Smooth muscle cell (in vitro differentiated cells): ENCODE data around the gene TNF. TPM values are rescaled to one million over a fixed set of nuclear protein-coding genes. Genes with fewer than 3 reads are reported as not detected.
A peak's percentile ranks its signal among the peaks of the same experiment; 100 is the strongest.

Experiments
- DNase-seq: peaks from one replicate; lab custom pipeline; 2025; ENCODE audit not compliant: unreplicated experiment; lab: John Stamatoyannopoulos, UW
- H2AFZ ChIP-seq: fragments of 200-600 bp; sonication (generic); 2 replicates; pipeline ENCODE4 v1.6.0; 2016; ENCODE audit warnings: antibody characterized with exemption, low read depth, mild to moderate bottlenecking
- H3F3A ChIP-seq: fragments of 200-600 bp; sonication (generic); 2 replicates; pipeline ENCODE4 v1.6.0; 2017; ENCODE audit warnings: antibody characterized with exemption, low read depth
- H3K27ac ChIP-seq: fragments of 200-600 bp; sonication (generic); 2 replicates; pipeline ENCODE4 v1.5.1; 2016; ENCODE audit warnings: low read depth, mild to moderate bottlenecking
- H3K27me3 ChIP-seq: fragments of 200-600 bp; sonication (generic); 2 replicates; pipeline ENCODE4 v1.6.1; 2016; ENCODE audit warnings: low read depth, mild to moderate bottlenecking
- H3K36me3 ChIP-seq: fragments of 200-600 bp; sonication (generic); 2 replicates; pipeline ENCODE4 v1.5.1; 2016; ENCODE audit warnings: low read depth
- H3K4me1 ChIP-seq: fragments of 200-600 bp; sonication (generic); 2 replicates; pipeline ENCODE4 v1.5.1; 2016; ENCODE audit warnings: low read depth
- H3K4me2 ChIP-seq: fragments of 200-600 bp; sonication (generic); 2 replicates; pipeline ENCODE4 v1.6.0; 2016; ENCODE audit warnings: mild to moderate bottlenecking
- H3K4me3 ChIP-seq: fragments of 200-600 bp; sonication (generic); 2 replicates; pipeline ENCODE4 v1.5.1; 2016; ENCODE audit warnings: mild to moderate bottlenecking
- H3K79me2 ChIP-seq: fragments of 200-600 bp; sonication (generic); 2 replicates; pipeline ENCODE4 v1.6.0; 2016; ENCODE audit warnings: low read depth, mild to moderate bottlenecking
- H3K9ac ChIP-seq: fragments of 200-600 bp; sonication (generic); 2 replicates; pipeline ENCODE4 v1.6.0; 2016; ENCODE audit warnings: low read depth
- H3K9me3 ChIP-seq: fragments of 200-600 bp; sonication (generic); replicated peaks from 2 replicates; pipeline ENCODE4 v1.5.1; 2016; ENCODE audit warnings: low read depth
- H4K20me1 ChIP-seq: fragments of 200-600 bp; sonication (generic); 2 replicates; pipeline ENCODE4 v1.6.0; 2016; ENCODE audit warnings: low read depth
- WGBS: methylation state at CpG from one replicate; pipeline ENCODE4 v1.1.7; 2016; ENCODE audit warnings: low lambda C conversion rate; 5-methylcytosine and 5-hydroxymethylcytosine counted together
- polyA plus RNA-seq: library from polyadenylated mRNA; unstranded; fragments of >200 nt; fragmentation: Nextera tagmentation; extraction: Ambion mirVana; gene quantifications from 2 replicates; pipeline ENCODE4 v1.2.1, GENCODE V29; 2016
- total RNA-seq: library from RNA; depleted of rRNA; stranded (reverse); fragments of >200 nt; gene quantifications from 2 replicates; pipeline ENCODE4 v1.2.3, GENCODE V29; 2014
- TF ChIP-seq, protein P1 (sequence below): fragments of 200-600 bp; sonication (generic); IDR thresholded peaks from 2 replicates; pipeline ENCODE4 v1.5.1; 2017; ENCODE audit warnings: borderline replicate concordance, mild to moderate bottlenecking, antibody characterized with exemption; ENCODE audit not compliant: insufficient read depth, poor library complexity, severe bottlenecking

TNF gene
- total and polyA plus RNA-seq, 2 experiments from 2014 or later, result 0.94 to 1.5 TPM

DNA sequence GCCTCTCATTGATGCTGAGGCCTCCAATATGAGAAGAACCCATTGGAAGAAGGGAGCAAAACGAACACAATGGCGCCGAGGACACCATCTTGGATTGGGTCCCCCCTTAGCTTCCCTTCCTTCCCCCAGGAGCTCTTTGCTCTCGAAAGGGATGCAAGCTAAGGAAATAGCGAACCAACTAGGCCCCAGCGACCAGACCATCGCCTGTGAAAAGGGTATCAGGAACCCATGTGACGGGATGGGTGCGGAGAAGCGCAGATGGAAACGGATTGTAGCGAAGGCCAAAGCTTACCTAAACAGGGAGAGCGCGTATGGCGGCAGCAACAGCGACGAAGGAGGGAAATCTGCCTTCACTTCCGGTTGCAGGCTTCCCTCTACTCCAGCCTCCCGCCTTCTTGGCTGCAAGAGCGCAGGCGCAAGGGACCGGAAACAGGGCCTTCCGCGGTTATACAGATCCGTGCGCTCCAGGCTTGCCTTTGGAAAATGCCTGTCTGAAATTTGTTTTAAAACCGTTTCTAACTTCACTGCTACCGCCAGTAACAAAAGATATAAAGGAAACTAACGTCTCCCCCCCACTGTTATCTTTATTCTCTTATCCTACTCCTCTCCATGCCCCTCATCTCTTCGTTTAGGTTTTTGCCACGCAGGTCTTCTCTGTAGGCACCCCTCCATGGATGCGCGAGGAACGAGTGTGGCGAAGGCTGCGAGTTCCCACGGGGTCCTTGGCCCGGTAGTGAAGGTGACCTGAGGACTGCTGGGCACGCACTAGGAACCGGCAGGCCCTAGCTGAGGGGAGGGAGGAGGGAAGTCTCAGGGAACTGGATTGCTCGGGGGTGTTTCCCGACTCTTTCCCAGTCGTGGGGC lies 33.5 kb upstream of the TNF start, which contains the start of gene DDX39B:
TSS of gene DDX39B (minus strand) at position 346 of the 864 bp plus-strand sequence. CDS start 1,471 bp downstream, outside the sequence.
- H3K79me2 ChIP-seq, result peaks cover 55% of the 10 kb centered on the region
- DNase-seq, result peak; percentile 67
- peak within 1 kb of the TSS; percentile 90 for H3K27ac ChIP-seq
- peak within 1 kb of the TSS; percentile 86 for H2AFZ ChIP-seq
- H3K4me1 ChIP-seq, result peaks cover 20% of the 10 kb centered on the region
- peaks cover 19% of the 10 kb centered on the region for H3F3A ChIP-seq
- H3K27me3 ChIP-seq, result no peaks in the 10 kb centered on the region
- H3K9me3 ChIP-seq, result no peaks in the 10 kb centered on the region
- H3K36me3 ChIP-seq, result no peaks in the 10 kb centered on the region
- H3K4me2 ChIP-seq, result peak within 1 kb of the TSS; percentile 99
- H3K4me3 ChIP-seq, result peak within 1 kb of the TSS; percentile 93
- under 1% methylated on average over 43 of the region's 43 CpGs for WGBS
- peaks cover 46% of the 10 kb centered on the region for H4K20me1 ChIP-seq
- TF ChIP-seq, protein P1, sequence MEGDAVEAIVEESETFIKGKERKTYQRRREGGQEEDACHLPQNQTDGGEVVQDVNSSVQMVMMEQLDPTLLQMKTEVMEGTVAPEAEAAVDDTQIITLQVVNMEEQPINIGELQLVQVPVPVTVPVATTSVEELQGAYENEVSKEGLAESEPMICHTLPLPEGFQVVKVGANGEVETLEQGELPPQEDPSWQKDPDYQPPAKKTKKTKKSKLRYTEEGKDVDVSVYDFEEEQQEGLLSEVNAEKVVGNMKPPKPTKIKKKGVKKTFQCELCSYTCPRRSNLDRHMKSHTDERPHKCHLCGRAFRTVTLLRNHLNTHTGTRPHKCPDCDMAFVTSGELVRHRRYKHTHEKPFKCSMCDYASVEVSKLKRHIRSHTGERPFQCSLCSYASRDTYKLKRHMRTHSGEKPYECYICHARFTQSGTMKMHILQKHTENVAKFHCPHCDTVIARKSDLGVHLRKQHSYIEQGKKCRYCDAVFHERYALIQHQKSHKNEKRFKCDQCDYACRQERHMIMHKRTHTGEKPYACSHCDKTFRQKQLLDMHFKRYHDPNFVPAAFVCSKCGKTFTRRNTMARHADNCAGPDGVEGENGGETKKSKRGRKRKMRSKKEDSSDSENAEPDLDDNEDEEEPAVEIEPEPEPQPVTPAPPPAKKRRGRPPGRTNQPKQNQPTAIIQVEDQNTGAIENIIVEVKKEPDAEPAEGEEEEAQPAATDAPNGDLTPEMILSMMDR, result no peak
- H3K9ac ChIP-seq, result peak within 1 kb of the TSS; percentile 95

DNA sequence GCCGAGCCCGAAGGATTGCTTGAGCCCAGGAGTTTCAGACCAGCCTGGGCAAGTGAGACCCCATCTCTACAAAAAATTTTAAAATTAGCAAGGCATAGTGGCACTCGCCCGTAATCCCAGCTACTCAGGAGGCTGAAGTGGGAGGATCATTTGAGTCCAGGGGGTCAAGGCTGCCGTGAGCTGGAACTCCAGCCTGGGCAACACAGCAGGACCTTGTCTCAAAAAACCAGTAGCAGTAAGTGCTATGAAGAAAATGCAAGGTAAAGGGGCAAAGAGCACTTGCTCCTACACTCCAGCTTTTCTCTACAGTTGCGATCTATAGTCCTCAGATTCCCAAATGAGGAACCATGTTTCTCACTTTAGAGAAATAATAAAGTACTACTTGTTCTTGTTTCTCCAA lies 31.7 kb upstream of the TNF start:
- TF ChIP-seq, protein P1, result no peak
- H3K27ac ChIP-seq, result no peak overlapping the region
- H4K20me1 ChIP-seq, result peaks cover 28% of the 10 kb centered on the region
- no peaks in the 10 kb centered on the region for H3K27me3 ChIP-seq
- H3K4me1 ChIP-seq, result peaks cover 30% of the 10 kb centered on the region
- no peaks in the 10 kb centered on the region for H3K36me3 ChIP-seq
- WGBS, result 93% methylated on average over 6 of the region's 6 CpGs
- DNase-seq, result no peak
- H3K9ac ChIP-seq, result no peak overlapping the region
- H3K4me3 ChIP-seq, result no peak overlapping the region
- no peaks in the 10 kb centered on the region for H3K9me3 ChIP-seq
- H3K4me2 ChIP-seq, result no peak overlapping the region
- H3K79me2 ChIP-seq, result peaks cover 50% of the 10 kb centered on the region
- H3F3A ChIP-seq, result peaks cover 21% of the 10 kb centered on the region
- no peak overlapping the region for H2AFZ ChIP-seq

DNA sequence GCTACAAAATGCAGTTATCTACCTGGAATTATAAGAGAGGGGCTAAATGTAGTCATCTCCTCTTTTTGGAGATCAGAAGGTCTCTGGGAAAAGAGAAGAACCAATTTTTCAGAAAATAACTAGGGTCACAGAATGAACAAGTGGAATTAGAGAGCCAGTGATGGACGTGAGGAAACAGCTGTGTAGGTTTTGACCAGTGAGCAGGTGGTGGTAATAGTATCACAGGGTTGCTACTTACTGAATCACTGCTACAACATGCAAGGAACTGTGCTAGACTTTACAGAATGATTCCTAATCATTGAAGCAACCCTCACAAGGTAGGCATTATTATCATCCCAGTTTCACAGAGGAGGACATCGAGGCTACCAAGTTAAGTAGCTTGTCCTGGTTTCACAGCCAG lies 30.7 kb upstream of the TNF start:
- Histone ChIP-seq H3K9me3 (no peaks in the 10 kb centered on the region), H3K27ac (no peak overlapping the region), H3K4me1 (peaks cover 22% of the 10 kb centered on the region), H3K79me2 (peaks cover 44% of the 10 kb centered on the region), H3K4me3 (no peak overlapping the region), H2AFZ (no peak overlapping the region), H3K36me3 (no peaks in the 10 kb centered on the region), H3F3A (peaks cover 14% of the 10 kb centered on the region), H3K9ac (no peak overlapping the region), H3K4me2 (no peak overlapping the region), H4K20me1 (peaks cover 18% of the 10 kb centered on the region), H3K27me3 (no peaks in the 10 kb centered on the region)
- 91% methylated on average over 2 of the region's 2 CpGs for WGBS
- TF ChIP-seq, protein P1, result no peak
- DNase-seq, result no peak

DNA sequence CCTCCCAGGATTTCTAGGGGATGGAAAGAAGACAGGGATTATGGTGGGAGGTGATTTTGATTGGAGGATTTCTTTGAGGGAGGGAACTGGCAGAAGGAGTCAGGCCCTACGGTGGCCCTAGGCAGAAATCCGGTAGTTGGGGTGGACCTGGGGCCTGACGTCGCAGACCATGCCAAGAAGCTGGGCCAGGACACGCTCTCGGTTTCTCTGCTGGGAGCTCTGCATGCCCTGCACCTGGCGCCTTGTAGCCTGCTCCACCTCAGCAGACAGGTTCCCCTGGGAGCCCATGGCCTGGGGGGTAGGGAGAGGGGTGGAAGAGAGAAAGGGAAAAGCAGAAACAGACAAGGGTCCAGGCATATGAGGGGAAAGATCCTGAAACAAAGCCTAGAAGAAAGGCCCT lies 30.1 kb upstream of the TNF start:
- 82% methylated on average over 7 of the region's 7 CpGs for WGBS
- Histone ChIP-seq H4K20me1 (peaks cover 12% of the 10 kb centered on the region), H3K4me2 (no peak overlapping the region), H3F3A (peaks cover 14% of the 10 kb centered on the region), H3K36me3 (no peaks in the 10 kb centered on the region), H3K27me3 (no peaks in the 10 kb centered on the region), H2AFZ (no peak overlapping the region), H3K4me1 (peaks cover 16% of the 10 kb centered on the region), H3K27ac (no peak overlapping the region), H3K9ac (no peak overlapping the region), H3K9me3 (no peaks in the 10 kb centered on the region), H3K79me2 (peaks cover 37% of the 10 kb centered on the region), H3K4me3 (no peak overlapping the region)
- TF ChIP-seq, protein P1, result no peak
- DNase-seq, result no peak
